HG03520 (cell line): Measurements from ENCODE around the gene F8.
"Not testable (repeated sequence)": the region's sequence is repeated elsewhere in the genome, so short reads cannot be mapped to it uniquely, and the experiment has no call there.

Experiments
- ATAC-seq: cut with Tn5 transposase; IDR thresholded peaks from one replicate; pipeline ENCODE4 v1.9.1; 2021; ENCODE audit warnings: mild to moderate bottlenecking, moderate library complexity; ENCODE audit not compliant: unreplicated experiment

F8 gene

GRCh38 chrX:154886069-154886788 lies 136.3 kb downstream of the F8 start, which contains the start of gene F8A1:
Gene F8A1 (plus strand): TSS chrX:154886355. CDS start chrX:154886375, 20 bp downstream.
- peak; percentile 46 for ATAC-seq

- ATAC-seq, result not testable (repeated sequence)
Observed at GRCh38 chrX:154885549-154885948, 137.0 kb downstream of the F8 start.

DNA sequence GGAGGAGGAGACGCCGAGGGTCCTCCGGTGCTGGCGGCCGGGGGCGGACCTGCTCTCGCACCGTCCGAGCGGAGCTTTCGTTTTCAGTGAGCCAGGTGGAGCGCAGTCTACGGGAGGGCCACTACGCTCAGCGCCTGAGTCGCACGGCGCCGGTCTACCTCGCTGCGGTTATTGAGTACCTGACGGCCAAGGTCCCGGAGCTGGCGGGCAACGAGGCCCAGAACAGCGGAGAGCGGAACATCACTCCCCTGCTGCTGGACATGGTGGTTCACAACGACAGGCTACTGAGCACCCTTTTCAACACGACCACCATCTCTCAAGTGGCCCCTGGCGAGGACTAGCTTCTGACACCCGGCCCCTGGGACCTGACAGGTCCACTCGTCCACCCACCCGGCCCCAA lies 137.5 kb downstream of the F8 start:
- ATAC-seq, result not testable (repeated sequence)

DNA sequence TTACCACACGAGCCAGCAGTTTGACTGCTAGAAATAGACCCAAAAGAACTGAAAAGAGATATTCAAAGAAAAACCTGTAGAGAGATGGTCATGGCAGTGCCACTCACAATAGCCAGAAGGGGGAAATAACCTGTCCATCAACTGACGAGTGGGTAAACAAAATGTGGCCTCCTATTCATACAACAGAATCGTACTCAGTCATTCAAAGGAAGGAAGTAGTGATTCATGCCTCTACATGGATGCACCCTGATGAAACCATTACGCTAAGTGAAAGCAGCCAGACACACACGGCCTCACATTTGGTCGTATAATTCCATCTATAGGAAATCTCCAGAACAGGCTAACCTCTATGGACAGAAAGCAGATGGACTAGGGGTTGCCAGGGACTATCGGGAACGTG lies 138.5 kb downstream of the F8 start:
- not testable (repeated sequence) for ATAC-seq

DNA sequence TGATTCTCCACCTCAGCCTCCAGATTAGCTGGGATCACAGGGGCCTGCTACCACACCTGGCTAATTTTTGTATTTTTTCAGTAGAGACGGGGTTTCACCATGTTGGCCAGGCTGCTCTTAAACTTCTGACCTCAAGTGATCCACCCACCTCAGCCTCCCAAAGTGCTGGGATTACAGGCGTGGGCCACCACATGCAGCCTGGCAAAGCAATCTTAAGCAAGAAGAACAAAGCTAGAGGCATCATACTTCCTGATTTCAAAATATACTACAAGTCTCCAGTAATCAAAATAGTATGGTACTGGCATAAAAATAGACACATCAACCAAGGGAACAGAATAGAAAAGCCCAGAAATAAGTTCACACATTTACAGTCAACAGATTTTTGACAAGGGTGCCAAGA lies 149.2 kb downstream of the F8 start:
- ATAC-seq, result no peak

DNA sequence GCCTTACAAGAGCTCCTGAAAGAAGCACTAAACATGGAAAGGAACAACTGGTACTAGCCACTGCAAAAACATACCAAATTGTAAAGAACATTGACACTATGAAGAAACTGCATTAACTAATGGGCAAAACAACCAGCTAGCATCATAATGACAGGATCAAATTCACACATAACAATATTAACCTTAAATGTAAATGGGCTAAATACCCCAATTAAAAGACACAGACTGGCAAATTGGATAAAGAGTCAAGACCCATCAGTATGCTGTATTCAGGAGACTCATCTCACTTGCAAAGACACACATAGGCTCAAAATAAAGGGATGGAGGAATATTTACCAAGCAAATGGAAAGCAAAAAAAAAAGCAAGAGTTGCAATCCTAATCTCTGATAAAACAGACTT lies 154.0 kb downstream of the F8 start:
- not testable (repeated sequence) for ATAC-seq

GRCh38 chrX:154855256-154855655 lies 167.3 kb downstream of the F8 start:
- ATAC-seq, result no peak

- ATAC-seq, result no peak
Observed at GRCh38 chrX:154850957-154851611, 171.4 kb downstream of the F8 start.

- no peak for ATAC-seq
Observed at GRCh38 chrX:154840856-154841255, 181.7 kb downstream of the F8 start.

- ATAC-seq, result no peak
Observed at GRCh38 chrX:154836163-154836562, 186.4 kb downstream of the F8 start.

- no peak for ATAC-seq
Observed at GRCh38 chrX:154834562-154834961, 188.0 kb downstream of the F8 start, which contains the start of gene SMIM9. Gene SMIM9 (minus strand): TSS chrX:154834662. CDS start chrX:154830856, 3,806 bp downstream.

GRCh38 chrX:154833746-154834274 lies 188.7 kb downstream of the F8 start:
- ATAC-seq, result no peak

DNA sequence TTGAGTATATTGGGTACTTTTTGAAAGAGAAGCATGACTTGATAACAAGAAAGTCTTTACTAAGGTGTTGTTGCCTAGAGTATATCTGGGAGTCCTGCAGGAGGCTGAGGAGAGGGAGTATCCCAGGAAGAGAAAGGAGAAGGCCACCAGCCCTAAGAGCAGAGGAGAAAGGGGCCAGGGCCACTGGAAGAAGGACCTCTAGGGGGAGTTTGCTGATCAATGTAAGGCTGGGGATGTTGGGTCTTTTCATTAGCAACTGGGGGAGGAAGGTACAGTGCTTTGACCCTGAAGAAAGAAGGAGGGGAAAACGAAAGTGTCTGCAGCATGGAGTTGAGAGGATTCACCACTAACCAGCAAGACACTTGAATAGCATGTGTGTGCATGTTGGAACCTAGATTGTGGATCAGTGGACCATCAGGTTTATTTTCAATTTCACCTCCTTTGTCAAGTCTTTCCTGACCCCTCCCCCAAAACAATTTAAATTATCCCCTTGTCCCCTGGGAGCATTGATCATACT lies 192.5 kb downstream of the F8 start:
- no peak for ATAC-seq

DNA sequence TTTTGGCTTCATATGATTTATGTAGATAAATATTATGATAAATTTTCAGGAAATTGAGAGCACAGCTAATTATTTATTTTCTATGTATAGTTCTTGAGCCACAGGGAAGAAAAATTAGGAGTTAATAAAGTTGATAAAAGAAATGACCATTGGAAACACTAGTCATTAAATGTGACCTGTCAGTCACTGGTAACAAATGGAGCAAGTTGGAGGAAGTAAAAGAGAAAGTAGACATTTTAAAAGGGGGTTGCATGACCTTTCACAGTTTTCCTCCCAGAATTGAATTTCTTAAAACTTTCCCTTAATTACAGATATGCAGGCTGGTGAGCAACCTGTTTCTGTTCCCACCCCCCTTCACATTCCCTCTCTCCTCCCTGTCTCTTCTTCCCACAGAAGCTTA lies 193.4 kb downstream of the F8 start:
- ATAC-seq, result no peak

GRCh38 chrX:154828016-154828408 lies 194.5 kb downstream of the F8 start:
- no peak for ATAC-seq

DNA sequence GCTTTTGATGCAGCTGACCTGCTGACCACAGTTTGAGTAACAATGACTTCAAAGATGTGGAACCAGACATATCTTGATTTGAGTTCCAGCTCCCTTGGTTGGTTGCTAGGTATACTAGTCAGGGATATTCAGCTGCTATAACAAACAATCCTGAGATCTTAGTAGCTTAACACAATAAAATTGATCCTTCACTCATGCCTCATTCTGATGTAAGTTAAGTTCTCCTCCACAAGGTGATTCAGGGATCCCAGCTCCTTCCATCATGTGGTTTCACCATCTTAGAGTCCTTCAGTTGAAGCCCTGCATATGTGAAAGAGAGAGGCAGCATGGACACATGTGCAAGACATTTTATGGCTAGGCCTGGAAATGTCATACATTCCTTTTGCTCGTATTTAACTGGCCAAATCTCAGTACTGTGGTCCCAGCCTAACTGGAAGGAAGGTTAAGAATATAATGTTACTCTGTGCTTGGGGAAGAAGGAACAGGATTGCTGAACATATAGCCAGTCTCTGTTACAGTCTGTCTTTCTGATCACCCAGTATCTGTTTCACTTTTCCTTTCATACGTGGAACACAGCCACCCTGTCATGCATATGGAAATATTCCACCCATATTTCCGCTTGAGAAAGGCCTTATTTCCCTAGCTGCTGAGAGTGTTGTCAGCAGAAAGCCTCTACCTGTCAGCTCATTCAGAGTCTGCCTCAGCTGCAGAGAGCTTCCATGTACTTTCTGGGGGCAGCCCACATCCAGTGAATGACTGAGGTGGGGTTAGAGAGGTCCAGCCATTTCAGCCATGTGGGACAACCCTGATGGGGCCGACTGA lies 195.1 kb downstream of the F8 start:
- peak; percentile 93 for ATAC-seq

GRCh38 chrX:154825586-154825985 lies 196.9 kb downstream of the F8 start:
- not testable (repeated sequence) for ATAC-seq

GRCh38 chrX:154824638-154825037 lies 197.9 kb downstream of the F8 start:
- no peak for ATAC-seq

GRCh38 chrX:154822029-154822428 lies 200.5 kb downstream of the F8 start:
- no peak for ATAC-seq

GRCh38 chrX:154821523-154821922 lies 201.0 kb downstream of the F8 start:
- no peak for ATAC-seq

DNA sequence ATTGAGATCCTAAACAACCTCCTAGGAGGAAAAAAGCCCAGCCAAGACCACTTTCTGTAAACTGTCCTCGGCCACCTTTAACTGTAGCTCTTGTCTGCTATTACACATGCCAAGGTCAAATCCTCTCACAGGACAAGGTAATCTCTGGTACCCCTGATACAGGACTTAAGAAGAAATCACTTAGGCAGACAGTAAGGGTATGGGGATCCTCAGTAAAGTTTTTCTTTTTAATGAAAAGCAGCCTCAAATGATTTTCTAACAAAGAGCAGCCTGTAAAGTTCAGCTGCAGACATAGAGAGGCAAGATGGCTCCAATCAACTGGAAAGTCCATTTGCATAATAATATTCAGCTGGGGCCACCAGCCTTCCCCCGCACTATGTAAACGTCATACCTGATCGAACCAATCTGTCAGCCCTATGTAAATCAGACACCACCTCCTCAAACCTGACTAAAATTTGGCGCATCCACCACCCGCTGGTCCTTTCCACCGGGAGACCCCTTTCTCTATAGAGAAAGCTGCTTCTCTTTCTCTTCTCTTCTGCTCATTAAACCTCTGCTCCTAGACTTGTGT lies 202.7 kb downstream of the F8 start:
- ATAC-seq, result no peak
